ENCODE measurements around the gene METAP1. TPM values are rescaled to one million over a fixed set of nuclear protein-coding genes. Genes with fewer than 3 reads are reported as not detected.

METAP1 gene
- total and polyA plus RNA-seq, 4 donors, result 9.5 to 16.9 (median 13.4) TPM

- Histone ChIP-seq H3K9ac (ENCODE audit: low read depth in 1 of 2, low read length in 2 of 2) (no peak overlapping the region), H3K27ac (ENCODE audit: low read depth in 1 of 2, low read length in 2 of 2) (no peak overlapping the region), H3K27me3 (ENCODE audit: control insufficient read depth in 4 of 4, insufficient read depth in 4 of 4, low read length in 3 of 4) (no peaks in the 10 kb centered on the region), H3K4me3 (ENCODE audit: low read depth in 1 of 3, low read length in 3 of 3) (no peak overlapping the region), H3K4me1 (ENCODE audit: control insufficient read depth in 4 of 4, insufficient read depth in 4 of 4, low read length in 3 of 4) (peaks cover 0 to under 1% (median 0%) of the 10 kb centered on the region in 4 donors), H3K36me3 (ENCODE audit: control insufficient read depth in 4 of 4, insufficient read depth in 3 of 4, low read depth in 1 of 4, low read length in 3 of 4) (no peaks in the 10 kb centered on the region), H3K9me3 (ENCODE audit: control insufficient read depth in 4 of 4, low read length in 3 of 4) (no peaks in the 10 kb centered on the region)
- 83% methylated on average over 3 of the region's 3 CpGs for WGBS
- TF ChIP-seq FOXA1 (IDR thresholded peaks at IDR 0.05), result no peak
- no peak for TF ChIP-seq HNF4A (conservative IDR thresholded peaks at IDR 0.05)
- TF ChIP-seq FOXA2 (IDR thresholded peaks at IDR 0.05), result no peak
- TF ChIP-seq EGR1 (IDR thresholded peaks at IDR 0.05; ENCODE audit: low read depth in 2 of 2), result no peak
- no peak for TF ChIP-seq RAD21 (IDR thresholded peaks at IDR 0.05)
- no peak for TF ChIP-seq GABPA (IDR thresholded peaks at IDR 0.05 in 1 of 2, conservative IDR thresholded peaks at IDR 0.05 in 1 of 2)
- TF ChIP-seq ZBTB33 (IDR thresholded peaks at IDR 0.05), result no peak
- no peak for TF ChIP-seq ATF3 (IDR thresholded peaks at IDR 0.05)
- TF ChIP-seq NR2F2 (IDR thresholded peaks at IDR 0.05), result no peak
- TF ChIP-seq HNF4G (IDR thresholded peaks at IDR 0.05), result no peak
- TF ChIP-seq MAX (IDR thresholded peaks at IDR 0.05), result no peak
- TF ChIP-seq RXRA (IDR thresholded peaks at IDR 0.05), result no peak
- no peak for TF ChIP-seq CTCF (IDR thresholded peaks at IDR 0.05; ENCODE audit: low read depth, low read length, missing input control)
- TF ChIP-seq TAF1 (conservative IDR thresholded peaks at IDR 0.05), result no peak
- TF ChIP-seq SP1 (IDR thresholded peaks at IDR 0.05), result no peak
- TF ChIP-seq JUND (IDR thresholded peaks at IDR 0.05), result no peak
- no peak for TF ChIP-seq REST (IDR thresholded peaks at IDR 0.05)
- TF ChIP-seq YY1 (IDR thresholded peaks at IDR 0.05), result no peak
- no peak for DNase-seq (ENCODE audit: low spot score)
Observed at GRCh38 chr4:99002279-99002678, 6.8 kb downstream of the METAP1 start.

All from liver (tissue), 9 donors.